Measurements from ENCODE around the gene PCDHA10.
"Not testable (repeated sequence)": the region's sequence is repeated elsewhere in the genome, so short reads cannot be mapped to it uniquely, and the experiment has no call there.

PCDHA10 gene

GRCh38 chr5:140842798-140843733 is 12.6 kb upstream of the PCDHA10 start:
- no peak for DNase-seq

DNA sequence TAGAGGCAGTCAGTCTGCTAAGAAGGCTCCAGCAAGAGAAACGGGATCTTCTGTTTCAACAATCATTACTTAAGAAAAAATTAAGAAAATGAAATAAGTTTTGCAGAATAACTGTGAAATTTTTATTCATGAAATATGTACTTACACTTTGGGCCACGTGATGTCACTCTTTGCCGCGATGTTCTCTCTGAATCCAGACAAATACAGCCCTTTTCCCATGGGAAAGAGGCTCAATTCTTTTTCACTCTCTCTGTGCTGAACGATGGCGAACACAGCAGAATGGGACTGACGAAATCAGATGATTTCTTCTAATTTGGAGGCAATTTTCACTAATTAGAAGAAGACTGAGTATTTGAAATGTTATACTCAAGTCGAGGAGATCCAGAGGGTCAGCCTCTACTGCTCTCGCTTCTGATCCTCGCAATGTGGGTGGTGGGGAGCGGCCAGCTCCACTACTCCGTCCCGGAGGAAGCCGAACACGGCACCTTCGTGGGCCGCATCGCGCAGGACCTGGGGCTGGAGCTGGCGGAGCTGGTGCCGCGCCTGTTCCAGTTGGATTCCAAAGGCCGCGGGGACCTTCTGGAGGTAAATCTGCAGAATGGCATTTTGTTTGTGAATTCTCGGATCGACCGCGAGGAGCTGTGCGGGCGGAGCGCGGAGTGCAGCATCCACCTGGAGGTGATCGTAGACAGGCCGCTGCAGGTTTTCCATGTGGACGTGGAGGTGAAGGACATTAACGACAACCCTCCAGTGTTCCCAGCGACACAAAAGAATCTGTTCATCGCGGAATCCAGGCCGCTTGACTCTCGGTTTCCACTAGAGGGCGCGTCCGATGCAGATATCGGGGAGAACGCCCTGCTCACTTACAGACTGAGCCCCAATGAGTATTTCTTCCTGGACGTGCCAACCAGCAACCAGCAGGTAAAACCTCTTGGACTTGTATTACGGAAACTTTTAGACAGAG is 7.3 kb upstream of the PCDHA10 start, which contains the start of gene PCDHA9:
PCDHA9 (plus strand) TSS at position 244 of the 964 bp plus-strand sequence; CDS start at position 358, 114 bp downstream.
- not testable (repeated sequence) for DNase-seq

- not testable (repeated sequence) for DNase-seq
Measured at GRCh38 chr5:140849831-140850634, 5.7 kb upstream of the PCDHA10 start.

- DNase-seq, result no peak
Measured at GRCh38 chr5:140857177-140857986, 1.7 kb downstream of the PCDHA10 start.

DNA sequence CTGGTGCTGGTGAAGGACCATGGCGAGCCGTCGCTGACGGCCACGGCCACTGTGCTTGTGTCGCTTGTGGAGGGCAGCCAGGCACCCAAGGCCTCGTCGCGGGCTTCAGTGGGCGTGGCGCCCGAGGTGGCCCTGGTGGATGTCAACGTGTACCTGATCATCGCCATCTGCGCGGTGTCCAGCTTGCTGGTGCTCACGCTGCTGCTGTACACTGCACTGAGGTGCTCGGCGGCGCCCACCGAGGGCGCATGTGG is 2.2 kb downstream of the PCDHA10 start:
- no peak for DNase-seq

- no peak for DNase-seq
Measured at GRCh38 chr5:140862441-140863295, 7.0 kb downstream of the PCDHA10 start.

GRCh38 chr5:140868721-140869554 is 13.2 kb downstream of the PCDHA10 start, which contains the start of gene PCDHA11:
PCDHA11 (plus strand) TSS chr5:140868957; CDS start chr5:140869104, 147 bp downstream.
- DNase-seq, result no peak

DNA sequence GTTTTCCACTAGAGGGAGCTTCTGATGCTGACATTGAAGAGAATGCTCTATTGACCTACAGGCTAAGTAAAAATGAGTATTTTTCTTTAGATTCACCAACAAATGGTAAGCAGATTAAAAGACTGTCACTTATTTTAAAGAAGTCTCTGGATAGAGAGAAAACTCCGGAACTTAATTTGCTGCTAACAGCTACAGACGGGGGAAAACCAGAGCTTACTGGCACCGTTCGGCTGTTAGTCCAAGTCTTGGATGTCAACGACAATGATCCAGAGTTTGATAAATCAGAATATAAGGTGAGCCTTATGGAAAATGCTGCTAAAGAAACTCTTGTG is 13.8 kb downstream of the PCDHA10 start:
- no peak for DNase-seq

- DNase-seq, result no peak
Measured at GRCh38 chr5:140870221-140871201, 14.8 kb downstream of the PCDHA10 start.

DNA sequence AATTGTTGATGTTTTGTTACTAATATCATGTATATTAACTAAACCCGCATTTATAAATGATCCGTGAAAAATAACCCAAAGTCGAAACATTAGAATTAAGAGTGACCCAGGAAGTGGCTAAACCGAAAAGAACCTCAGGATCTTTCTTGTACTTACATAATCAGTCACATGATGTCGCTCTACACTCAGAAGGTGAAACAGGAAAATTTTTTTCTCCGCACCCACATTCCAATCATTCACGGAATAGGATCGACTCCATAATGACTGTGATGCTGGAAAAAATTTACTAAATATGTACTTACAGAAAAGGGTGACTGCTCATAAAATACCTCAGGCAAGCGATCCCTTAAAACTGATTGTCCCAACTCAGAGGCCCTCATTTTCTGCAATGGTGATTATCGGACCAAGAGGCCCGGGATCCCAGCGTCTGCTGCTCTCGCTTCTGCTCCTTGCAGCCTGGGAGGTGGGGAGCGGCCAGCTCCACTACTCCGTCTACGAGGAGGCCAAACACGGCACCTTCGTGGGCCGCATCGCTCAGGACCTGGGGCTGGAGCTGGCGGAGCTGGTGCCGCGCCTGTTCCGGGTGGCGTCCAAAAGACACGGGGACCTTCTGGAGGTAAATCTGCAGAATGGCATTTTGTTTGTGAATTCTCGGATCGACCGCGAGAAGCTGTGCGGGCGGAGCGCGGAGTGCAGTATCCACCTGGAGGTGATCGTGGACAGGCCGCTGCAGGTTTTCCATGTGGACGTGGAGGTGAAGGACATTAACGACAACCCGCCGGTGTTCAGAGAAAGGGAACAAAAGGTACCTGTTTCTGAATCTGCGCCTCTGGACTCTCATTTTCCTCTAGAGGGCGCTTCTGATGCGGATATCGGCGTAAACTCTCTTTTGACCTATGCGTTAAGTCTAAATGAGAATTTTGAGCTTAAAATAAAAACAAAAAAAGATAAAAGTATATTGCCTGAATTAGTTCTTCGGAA is 19.7 kb downstream of the PCDHA10 start, which contains the start of gene PCDHA12:
PCDHA12 (plus strand) TSS at position 224 of the 981 bp plus-strand sequence; CDS start at position 389, 165 bp downstream.
- DNase-seq, result no peak

- DNase-seq, result not testable (repeated sequence)
Measured at GRCh38 chr5:140876541-140877261, 21.0 kb downstream of the PCDHA10 start.

GRCh38 chr5:140877262-140877581 is 21.5 kb downstream of the PCDHA10 start:
- DNase-seq, result no peak

DNA sequence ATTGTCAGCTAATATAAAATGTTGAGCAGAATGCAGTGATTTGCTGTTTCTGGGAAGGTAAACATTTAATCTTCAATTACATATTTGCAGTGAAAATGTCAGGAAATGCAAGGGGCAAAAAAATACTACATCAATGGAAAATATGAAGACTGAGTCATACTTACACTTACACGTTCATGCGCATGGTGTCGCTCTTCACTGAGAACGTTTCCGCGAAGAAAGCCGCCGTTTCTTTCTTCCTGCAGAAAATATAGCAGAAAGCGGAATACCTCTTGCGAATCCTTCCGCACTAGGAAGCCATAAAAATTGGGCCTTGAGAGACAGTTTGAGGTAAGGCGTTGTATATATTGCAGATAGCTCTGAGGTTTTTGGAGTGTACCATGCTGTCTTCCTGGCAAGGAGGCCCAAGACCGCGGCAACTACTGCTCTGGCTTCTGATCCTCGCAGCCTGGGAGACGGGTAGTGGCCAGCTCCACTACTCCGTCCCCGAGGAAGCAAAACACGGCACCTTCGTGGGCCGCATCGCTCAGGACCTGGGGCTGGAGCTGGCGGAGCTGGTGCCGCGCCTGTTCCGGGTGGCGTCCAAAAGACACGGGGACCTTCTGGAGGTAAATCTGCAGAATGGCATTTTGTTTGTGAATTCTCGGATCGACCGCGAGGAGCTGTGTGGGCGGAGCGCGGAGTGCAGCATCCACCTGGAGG is 26.3 kb downstream of the PCDHA10 start, which contains the start of gene PCDHA13:
PCDHA13 (plus strand) TSS at position 236 of the 702 bp plus-strand sequence; CDS start at position 381, 145 bp downstream.
- no peak for DNase-seq

DNA sequence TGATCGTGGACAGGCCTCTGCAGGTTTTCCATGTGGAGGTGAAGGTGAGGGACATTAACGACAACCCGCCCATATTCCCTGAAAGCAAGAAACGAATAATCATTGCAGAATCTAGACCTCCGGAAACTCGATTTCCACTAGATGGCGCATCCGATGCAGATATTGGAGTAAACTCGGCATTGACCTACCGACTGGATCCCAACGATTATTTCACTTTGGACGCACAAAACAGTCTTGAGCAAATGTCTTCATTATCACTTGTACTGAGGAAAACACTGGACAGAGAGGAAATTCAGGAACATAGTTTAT is 26.8 kb downstream of the PCDHA10 start:
- no peak for DNase-seq

GRCh38 chr5:140883373-140883772 is 27.7 kb downstream of the PCDHA10 start:
- DNase-seq, result no peak

All from CD4-positive, alpha-beta T cell treated with Interleukin-4 for 4 hours (primary cell).